ENCODE measurements around the gene CCM2.

Gene CCM2

GRCh38 chr7:45065031-45065995 is 65.3 kb downstream of the CCM2 start:
- no peak for DNase-seq (ENCODE audit: low read depth in 2 of 2)

GRCh38 chr7:45066409-45066808 is 66.4 kb downstream of the CCM2 start:
- no peak for DNase-seq (ENCODE audit: low read depth in 2 of 2)

GRCh38 chr7:45067582-45067981 is 67.6 kb downstream of the CCM2 start:
- DNase-seq (ENCODE audit: low read depth in 2 of 2) = no peak

GRCh38 chr7:45068236-45069023 is 68.4 kb downstream of the CCM2 start:
- DNase-seq (ENCODE audit: low read depth in 2 of 2) = no peak

- DNase-seq (ENCODE audit: low read depth in 2 of 2) = no peak
Observed at GRCh38 chr7:45069444-45070253, 69.6 kb downstream of the CCM2 start.

GRCh38 chr7:45070254-45070642 is 70.2 kb downstream of the CCM2 start:
- no peak for DNase-seq (ENCODE audit: low read depth in 2 of 2)

- DNase-seq (ENCODE audit: low read depth in 2 of 2) = no peak
Observed at GRCh38 chr7:45071528-45071927, 71.5 kb downstream of the CCM2 start.

GRCh38 chr7:45072131-45073030 is 72.4 kb downstream of the CCM2 start:
- no peak for DNase-seq (ENCODE audit: low read depth in 2 of 2)

GRCh38 chr7:45073031-45073785 is 73.2 kb downstream of the CCM2 start:
- DNase-seq (ENCODE audit: low read depth in 2 of 2) = no peak

- no peak for DNase-seq (ENCODE audit: low read depth in 2 of 2)
Observed at GRCh38 chr7:45073786-45074527, 74.0 kb downstream of the CCM2 start.

- no peak for DNase-seq (ENCODE audit: low read depth in 2 of 2)
Observed at GRCh38 chr7:45074528-45075354, 74.7 kb downstream of the CCM2 start.

GRCh38 chr7:45075355-45075644 is 75.3 kb downstream of the CCM2 start:
- DNase-seq (ENCODE audit: low read depth in 2 of 2) = no peak

- DNase-seq (ENCODE audit: low read depth in 2 of 2) = no peak
Observed at GRCh38 chr7:45075871-45076796, 76.1 kb downstream of the CCM2 start.

GRCh38 chr7:45076946-45077345 is 76.9 kb downstream of the CCM2 start:
- DNase-seq (ENCODE audit: low read depth in 2 of 2) = no peak

GRCh38 chr7:45077579-45077978 is 77.6 kb downstream of the CCM2 start:
- DNase-seq (ENCODE audit: low read depth in 2 of 2) = no peak

GRCh38 chr7:45078125-45078681 is 78.2 kb downstream of the CCM2 start:
- DNase-seq (ENCODE audit: low read depth in 2 of 2) = no peak

- no peak for DNase-seq (ENCODE audit: low read depth in 2 of 2)
Observed at GRCh38 chr7:45080265-45080957, 80.4 kb downstream of the CCM2 start.

Measured in stimulated activated CD8-positive, alpha-beta memory T cell treated with anti-CD3 and anti-CD28 coated beads, Interleukin-15, amount 100 ng/mL, for 4 hours (primary cell).